A549 (cell line): ENCODE data around the gene CMTM2.

Source experiments
- CBX8 ChIP-seq: fragments of 200-600 bp; sonication (generic); IDR thresholded peaks from 2 replicates; pipeline ENCODE4 v1.6.1; 2016
- HOXA7 ChIP-seq: fragments of 250-450 bp; sonication (Bioruptor Pico); IDR thresholded peaks from 2 replicates; pipeline ENCODE4 v1.5.0; 2020; ENCODE audit warnings: mild to moderate bottlenecking, moderate library complexity

- TF ChIP-seq HOXA7 (CRISPR knock-in tag), result no peak
- no peak for TF ChIP-seq CBX8
These were observed 13.0 kb upstream of the CMTM2 start, which contains the start of gene CMTM1 for GRCh38 chr16:66566051-66566901.
